Ishikawa (cell line): Measurements from ENCODE around the gene MDFI.

Experiments
- CEBPB ChIP-seq: IDR thresholded peaks from 2 replicates; pipeline ENCODE4 v1.6.1; 2012
- CREB1 ChIP-seq: IDR thresholded peaks from 2 replicates; pipeline ENCODE4 v1.6.1; 2012; ENCODE audit warnings: low read depth
- EGR1 ChIP-seq: IDR thresholded peaks from 2 replicates; pipeline ENCODE4 v1.6.1; 2012
- EP300 ChIP-seq: IDR thresholded peaks from 2 replicates; pipeline ENCODE4 v1.6.1; 2012; ENCODE audit warnings: borderline replicate concordance
- FOXM1 ChIP-seq: IDR thresholded peaks from 2 replicates; pipeline ENCODE4 v1.6.1; 2012; ENCODE audit warnings: low read depth, borderline replicate concordance
- NFIC ChIP-seq: IDR thresholded peaks from 2 replicates; pipeline ENCODE4 v1.6.1; 2012
- RAD21 ChIP-seq: IDR thresholded peaks from 2 replicates; pipeline ENCODE4 v1.6.1; 2012; ENCODE audit warnings: low read depth
- REST ChIP-seq: IDR thresholded peaks from 2 replicates; pipeline ENCODE4 v1.6.1; 2012; ENCODE audit warnings: low read depth, mild to moderate bottlenecking
- TAF1 ChIP-seq: IDR thresholded peaks from 2 replicates; pipeline ENCODE4 v1.6.1; 2012; ENCODE audit warnings: low read depth, mild to moderate bottlenecking
- TCF12 ChIP-seq: IDR thresholded peaks from 2 replicates; pipeline ENCODE4 v1.6.1; 2012; ENCODE audit warnings: low read depth
- TEAD4 ChIP-seq: IDR thresholded peaks from 2 replicates; pipeline ENCODE4 v1.6.1; 2012
- USF1 ChIP-seq: IDR thresholded peaks from 2 replicates; pipeline ENCODE4 v1.6.1; 2012
- YY1 ChIP-seq: IDR thresholded peaks from 2 replicates; pipeline ENCODE4 v1.6.1; 2012; ENCODE audit warnings: low read depth
- ZBTB7A ChIP-seq: IDR thresholded peaks from 2 replicates; pipeline ENCODE4 v1.6.1; 2012; ENCODE audit warnings: low read depth
- TF ChIP-seq, protein P1 (sequence below): IDR thresholded peaks from 2 replicates; pipeline ENCODE4 v1.6.1; 2012

The MDFI gene

DNA sequence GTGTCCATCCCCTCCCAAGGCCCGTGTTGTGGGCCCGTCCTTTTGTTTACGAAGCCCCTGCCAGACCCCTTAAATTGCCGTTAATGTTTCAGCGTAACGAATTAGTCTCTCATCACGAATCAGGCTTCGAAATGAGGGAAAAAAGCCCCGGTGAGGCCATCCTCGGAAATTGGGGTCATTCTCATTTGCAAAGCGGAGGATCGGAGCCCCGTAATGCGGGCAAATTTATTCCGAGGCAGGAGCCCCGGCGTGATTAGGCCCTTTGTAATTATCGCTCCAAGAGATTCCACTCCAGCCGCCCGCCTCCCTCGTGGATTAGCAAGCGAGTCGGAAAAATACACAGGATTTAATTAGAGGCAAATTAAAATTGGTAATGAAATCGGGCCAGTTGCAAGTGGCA lies 44.9 kb upstream of the MDFI start:
- TF ChIP-seq ZBTB7A (no peak), RAD21 (no peak), TCF12 (no peak), TEAD4 (no peak), CREB1 (no peak), YY1 (no peak), REST (no peak), NFIC (no peak), TAF1 (no peak)

DNA sequence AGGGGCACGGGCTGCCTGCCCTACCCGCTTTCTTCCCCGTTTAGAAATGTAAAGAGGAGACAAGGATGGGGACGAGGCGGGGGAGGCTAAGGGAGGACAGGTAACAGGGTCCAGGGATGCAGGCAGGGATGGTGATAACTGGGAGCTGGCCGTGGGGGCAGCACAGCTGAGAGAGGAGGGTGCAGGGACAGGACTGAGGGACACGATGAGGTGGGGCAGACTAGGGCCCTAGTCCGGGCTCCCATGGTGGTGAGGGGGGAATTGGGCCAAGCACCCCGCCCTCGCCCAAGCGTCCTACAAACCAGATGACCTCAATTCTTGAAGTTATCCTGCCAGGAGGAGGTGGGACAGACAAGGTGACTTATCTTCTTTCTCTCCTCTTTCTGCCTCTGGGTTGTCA lies 44.4 kb upstream of the MDFI start:
- TF ChIP-seq ZBTB7A (no peak), NFIC (no peak), FOXM1 (no peak), TCF12 (no peak)

DNA sequence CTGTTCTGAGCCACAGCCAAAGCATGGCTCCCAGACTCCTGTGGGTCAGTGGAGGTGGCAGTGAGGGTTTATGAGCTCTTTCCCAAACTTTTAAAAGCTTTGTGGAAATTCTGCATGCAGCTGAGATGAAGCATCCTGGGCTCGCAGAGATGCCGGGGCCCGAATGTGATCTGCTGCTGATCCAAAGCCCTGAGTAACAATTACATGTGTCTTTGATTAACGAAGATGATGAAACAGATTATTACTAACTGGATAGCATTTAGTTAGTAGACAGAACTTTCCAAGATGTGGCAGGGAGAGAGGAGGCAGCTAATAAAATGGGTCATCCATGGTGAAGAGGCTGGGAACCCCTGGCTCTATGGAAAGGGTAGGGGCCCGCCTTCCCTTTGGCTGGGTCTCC lies 43.9 kb upstream of the MDFI start:
- TF ChIP-seq EP300 (no peak), RAD21 (no peak), REST (no peak), YY1 (no peak), CEBPB (no peak), NFIC (no peak), CREB1 (no peak), TEAD4 (no peak), EGR1 (no peak), USF1 (no peak), ZBTB7A (no peak), TAF1 (no peak), TCF12 (no peak)
- TF ChIP-seq, protein P1, sequence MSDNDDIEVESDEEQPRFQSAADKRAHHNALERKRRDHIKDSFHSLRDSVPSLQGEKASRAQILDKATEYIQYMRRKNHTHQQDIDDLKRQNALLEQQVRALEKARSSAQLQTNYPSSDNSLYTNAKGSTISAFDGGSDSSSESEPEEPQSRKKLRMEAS = no peak

DNA sequence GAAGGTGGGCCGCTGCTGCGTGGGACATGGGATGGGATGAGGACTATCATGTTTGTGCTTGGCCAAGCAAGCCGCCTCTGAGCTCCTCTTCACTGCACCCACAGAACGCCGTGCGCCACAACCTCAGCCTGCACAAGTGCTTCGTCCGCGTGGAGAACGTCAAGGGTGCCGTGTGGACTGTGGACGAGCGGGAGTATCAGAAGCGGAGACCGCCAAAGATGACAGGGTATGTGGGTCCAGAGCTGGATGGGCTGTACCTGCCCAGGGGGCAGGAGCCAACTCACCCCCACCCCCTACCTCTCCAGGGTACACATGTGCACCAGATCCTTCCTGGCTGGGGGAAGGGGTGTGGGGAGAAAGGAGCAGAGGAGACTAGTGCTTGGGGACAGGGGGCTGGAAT lies 43.5 kb upstream of the MDFI start:
- no peak for TF ChIP-seq NFIC
- TF ChIP-seq REST = no peak
- TF ChIP-seq TEAD4 = no peak
- TF ChIP-seq TCF12 = no peak
- no peak for TF ChIP-seq EP300
- TF ChIP-seq RAD21 = no peak
- TF ChIP-seq, protein P1 = no peak
- TF ChIP-seq TAF1 = no peak
- no peak for TF ChIP-seq EGR1
- TF ChIP-seq YY1 = no peak
- TF ChIP-seq CEBPB = no peak
- TF ChIP-seq USF1 = no peak
- TF ChIP-seq CREB1 = no peak
- no peak for TF ChIP-seq FOXM1
- TF ChIP-seq ZBTB7A = no peak

DNA sequence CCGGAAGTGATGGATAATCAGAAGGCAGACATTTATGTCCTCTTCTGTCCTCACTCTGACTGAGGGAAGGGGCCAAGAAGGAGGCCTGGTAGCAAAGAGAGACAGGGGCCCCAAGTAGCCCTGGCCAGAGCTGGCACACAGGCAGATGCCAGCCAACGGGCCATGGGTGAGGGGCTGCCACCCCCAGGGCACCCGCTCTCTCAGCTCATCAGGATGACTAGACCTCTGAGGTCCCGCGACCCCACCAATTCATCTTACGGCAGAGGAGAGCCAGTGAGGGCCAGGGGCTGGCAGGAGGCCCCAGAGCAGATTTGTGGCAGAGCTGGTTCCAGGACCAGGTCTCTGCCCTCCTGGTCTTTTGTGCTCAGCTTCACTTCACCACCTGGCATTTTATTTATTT lies 43.1 kb upstream of the MDFI start:
- TF ChIP-seq TAF1 (no peak), CEBPB (no peak)
